Measurements from ENCODE around the gene PATE3. TPM values are rescaled to one million over a fixed set of nuclear protein-coding genes. Genes with fewer than 3 reads are reported as not detected.

PATE3 gene
- polyA plus RNA-seq, 2 donors: not detected

DNA sequence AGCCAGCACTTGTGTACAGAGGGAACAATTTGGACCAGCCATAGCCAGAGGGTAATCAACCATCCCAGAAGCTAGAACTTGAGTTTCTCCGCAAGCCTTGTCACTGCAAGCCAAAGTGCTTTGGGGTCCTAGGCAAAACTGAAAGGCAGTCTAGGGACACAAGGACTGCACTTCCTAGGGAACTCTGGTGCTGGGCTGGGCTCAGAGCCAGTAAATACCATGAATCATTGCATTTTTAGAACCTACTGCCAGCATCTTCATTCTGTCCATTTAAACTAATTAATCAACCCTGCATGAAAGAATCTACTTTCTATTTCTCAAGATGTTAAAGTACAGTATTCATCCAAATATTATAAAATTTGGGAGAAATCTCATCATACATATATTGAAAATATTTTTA lies 20.0 kb downstream of the PATE3 start:
- H3K27me3 ChIP-seq (ENCODE audit: control insufficient read depth in 1 of 2, insufficient read depth in 2 of 2, low read length in 2 of 2): no peaks in the 10 kb centered on the region
- no peak overlapping the region for H3K4me3 ChIP-seq (ENCODE audit: low read depth in 1 of 2, low read length in 2 of 2)
- peaks cover 2 to 5% of the 10 kb centered on the region in 2 donors for H3K9me3 ChIP-seq (ENCODE audit: control insufficient read depth in 2 of 2, insufficient read depth in 1 of 2, low read depth in 1 of 2, low read length in 1 of 2)
- H3K36me3 ChIP-seq (ENCODE audit: control insufficient read depth in 2 of 2, insufficient read depth in 2 of 2, low read length in 1 of 2): no peaks in the 10 kb centered on the region
- no peaks in the 10 kb centered on the region for H3K4me1 ChIP-seq (ENCODE audit: control insufficient read depth in 2 of 2, insufficient read depth in 2 of 2, low read length in 1 of 2)
- no peak overlapping the region for H3K27ac ChIP-seq (ENCODE audit: low read depth in 2 of 2, low read length in 1 of 2)
- 91 to 95% methylated on average over 1 of the region's 1 CpG for WGBS, 2 donors

DNA sequence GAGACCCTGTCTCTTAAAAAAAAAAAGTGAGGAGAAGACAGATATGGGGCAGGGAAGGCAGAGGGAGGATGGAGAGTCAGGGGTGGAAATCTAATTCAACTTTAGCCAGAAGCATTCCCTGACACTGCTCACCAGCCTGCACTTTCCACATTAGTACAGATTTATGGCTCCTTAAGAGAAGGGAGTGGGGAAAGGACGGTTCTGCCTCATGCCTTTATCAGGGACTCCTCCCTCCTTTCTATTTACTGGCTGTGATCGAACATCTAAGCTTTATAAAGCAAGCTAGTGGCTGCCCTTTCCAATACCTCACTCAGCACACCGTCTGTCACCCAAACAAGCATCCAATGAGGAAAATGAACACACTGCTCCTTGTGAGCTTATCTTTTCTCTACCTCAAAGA lies 45.1 kb downstream of the PATE3 start, which contains the start of gene PATE4:
Gene PATE4 (plus strand): TSS at position 301 of the 400 bp plus-strand sequence. CDS start 44 bp downstream, at position 345.
- Histone ChIP-seq H3K9me3 (ENCODE audit: control insufficient read depth in 2 of 2, insufficient read depth in 1 of 2, low read depth in 1 of 2, low read length in 1 of 2) (peaks cover 0 to 2% of the 10 kb centered on the region in 2 donors), H3K4me3 (ENCODE audit: low read depth in 1 of 2, low read length in 2 of 2) (no peak within 1 kb of the TSS), H3K4me1 (ENCODE audit: control insufficient read depth in 2 of 2, insufficient read depth in 2 of 2, low read length in 1 of 2) (no peaks in the 10 kb centered on the region), H3K27me3 (ENCODE audit: control insufficient read depth in 1 of 2, insufficient read depth in 2 of 2, low read length in 2 of 2) (no peaks in the 10 kb centered on the region), H3K36me3 (ENCODE audit: control insufficient read depth in 2 of 2, insufficient read depth in 2 of 2, low read length in 1 of 2) (no peaks in the 10 kb centered on the region), H3K27ac (ENCODE audit: low read depth in 2 of 2, low read length in 1 of 2) (no peak within 1 kb of the TSS)
- 32 to 47% methylated on average over 3 of the region's 3 CpGs for WGBS, 2 donors

DNA sequence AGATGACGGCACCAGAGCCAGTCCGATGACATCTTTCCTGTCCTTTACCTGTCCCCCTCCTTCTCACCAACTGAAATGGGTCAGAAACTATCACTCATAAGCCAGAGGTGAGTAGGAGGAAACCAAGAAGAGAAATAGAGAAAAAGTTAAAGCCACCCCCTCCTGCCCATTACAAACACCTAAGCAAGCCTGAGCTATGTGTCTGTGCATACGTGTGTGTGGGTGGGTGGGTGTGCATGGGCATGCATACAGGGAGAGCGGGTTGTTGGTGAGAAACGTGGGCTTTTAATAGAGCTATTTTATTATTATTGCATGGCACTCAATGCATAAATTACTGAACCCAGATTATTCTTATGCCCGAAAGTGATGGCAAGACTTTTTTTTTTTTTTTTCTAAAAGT lies 47.8 kb downstream of the PATE3 start:
- WGBS, 2 donors: 74% methylated on average over 6 of the region's 6 CpGs
- Histone ChIP-seq H3K27me3 (ENCODE audit: control insufficient read depth in 1 of 2, insufficient read depth in 2 of 2, low read length in 2 of 2) (no peaks in the 10 kb centered on the region), H3K4me3 (ENCODE audit: low read depth in 1 of 2, low read length in 2 of 2) (no peak overlapping the region)

More for the DNA sequence above, 47.8 kb downstream of the PATE3 start:
- Histone ChIP-seq H3K4me1 (ENCODE audit: control insufficient read depth in 2 of 2, insufficient read depth in 2 of 2, low read length in 1 of 2) (no peaks in the 10 kb centered on the region), H3K36me3 (ENCODE audit: control insufficient read depth in 2 of 2, insufficient read depth in 2 of 2, low read length in 1 of 2) (no peaks in the 10 kb centered on the region), H3K27ac (ENCODE audit: low read depth in 2 of 2, low read length in 1 of 2) (no peak overlapping the region), H3K9me3 (ENCODE audit: control insufficient read depth in 2 of 2, insufficient read depth in 1 of 2, low read depth in 1 of 2, low read length in 1 of 2) (peaks cover 0 to 2% of the 10 kb centered on the region in 2 donors)

Other genes with a start within 250 kb of the PATE3 start
- gene EI24, start 218.7 kb upstream of the PATE3 start, polyA plus RNA-seq: 10 to 100 TPM; 22.0 to 69.9 TPM
- 10 to 100 TPM; 19.1 to 38.6 TPM for gene STT3A, start 195.3 kb upstream of the PATE3 start, polyA plus RNA-seq
- gene CHEK1, start 163.0 kb upstream of the PATE3 start, polyA plus RNA-seq: 1 to 10 TPM; 4.2 to 6.7 TPM
- not detected for gene ACRV1, start 107.3 kb upstream of the PATE3 start, polyA plus RNA-seq
- gene PATE1, start 41.8 kb upstream of the PATE3 start, polyA plus RNA-seq: not detected
- gene PATE2, start 9.3 kb upstream of the PATE3 start, polyA plus RNA-seq: not detected
- gene PATE4, start 45.2 kb downstream of the PATE3 start, polyA plus RNA-seq: not detected
- 1 to 10 TPM; 3.7 to 4.1 TPM for gene HYLS1, start 99.5 kb downstream of the PATE3 start, polyA plus RNA-seq
- 1 to 10 TPM; 6.8 to 7.0 TPM for gene PUS3, start 115.1 kb downstream of the PATE3 start, polyA plus RNA-seq
- under 1 TPM; 0.14 to 0.27 TPM for gene DDX25, start 116.4 kb downstream of the PATE3 start, polyA plus RNA-seq
- gene VSIG10L2, start 157.9 kb downstream of the PATE3 start, polyA plus RNA-seq: under 1 TPM; 0.59 to 0.86 TPM